ENCODE results near the gene WNK2.

Gene WNK2

DNA sequence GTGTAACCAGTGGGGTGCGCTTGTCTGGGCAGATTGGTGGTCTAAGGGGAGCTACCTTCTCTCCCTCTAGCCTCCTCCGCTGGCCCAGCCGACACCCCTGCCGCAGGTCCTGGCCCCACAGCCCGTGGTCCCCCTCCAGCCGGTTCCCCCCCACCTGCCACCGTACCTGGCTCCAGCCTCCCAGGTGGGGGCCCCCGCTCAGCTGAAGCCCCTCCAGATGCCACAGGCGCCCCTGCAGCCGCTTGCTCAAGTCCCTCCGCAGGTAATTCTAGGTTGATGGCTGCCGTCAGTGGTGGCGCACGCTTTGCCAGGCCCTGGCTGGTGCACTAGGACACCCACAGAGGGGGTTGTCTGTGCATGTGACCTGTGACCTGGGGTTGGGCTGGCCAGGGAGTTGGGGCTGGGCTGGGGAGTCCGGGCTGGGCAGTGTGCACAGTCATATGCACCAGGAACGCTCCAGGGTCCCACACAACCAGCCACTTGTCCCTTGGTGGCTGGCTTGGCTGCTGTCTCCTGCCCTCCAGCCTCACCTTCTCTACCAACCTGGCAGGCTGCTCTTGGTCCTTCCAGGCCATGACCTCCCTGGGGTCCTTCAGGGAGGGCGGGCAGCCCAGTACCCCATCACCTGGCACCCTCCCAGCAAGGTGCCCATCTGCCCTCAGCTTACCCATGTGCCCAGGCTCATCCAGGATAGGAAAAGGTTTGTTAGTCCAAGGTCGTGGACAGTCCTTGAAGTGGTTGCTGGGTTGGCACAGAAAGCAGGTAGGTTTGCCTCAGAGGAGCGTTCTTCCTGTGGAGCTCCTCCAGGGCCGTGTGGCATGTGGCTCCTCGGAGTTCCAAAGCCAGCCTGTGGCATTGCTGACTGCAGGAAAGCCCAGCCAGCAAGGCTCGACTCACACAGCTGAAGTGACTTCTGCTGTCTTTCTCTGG is 73.2 kb downstream of the WNK2 start:
- no peak for DNase-seq

DNA sequence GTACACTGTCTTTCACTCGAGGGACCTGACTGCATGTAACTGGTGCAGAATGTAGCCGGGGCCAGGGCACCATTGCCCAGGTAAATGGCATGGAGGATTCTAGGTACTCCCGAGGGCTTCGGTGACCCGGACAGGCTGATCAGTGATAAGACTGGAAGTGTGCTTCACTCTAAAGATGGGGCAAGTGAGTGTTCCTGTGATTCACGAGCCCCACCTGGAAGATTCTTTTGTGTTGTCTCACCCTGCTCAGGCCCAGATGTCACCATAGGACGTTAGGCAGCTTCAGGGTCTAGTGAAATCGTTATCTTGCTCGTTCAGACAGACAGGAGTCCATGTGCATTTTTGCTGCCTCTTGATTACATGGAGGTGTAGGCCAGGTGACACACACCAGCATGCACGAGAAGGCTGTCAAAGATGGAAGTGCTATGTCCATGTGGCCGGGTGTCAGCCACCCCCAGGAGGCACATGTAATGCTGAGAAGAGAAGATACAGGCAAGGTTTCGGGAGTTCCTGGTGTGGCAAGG is 73.9 kb downstream of the WNK2 start:
- no peak for DNase-seq

GRCh38 chr9:93258419-93258817 is 74.5 kb downstream of the WNK2 start:
- no peak for DNase-seq

DNA sequence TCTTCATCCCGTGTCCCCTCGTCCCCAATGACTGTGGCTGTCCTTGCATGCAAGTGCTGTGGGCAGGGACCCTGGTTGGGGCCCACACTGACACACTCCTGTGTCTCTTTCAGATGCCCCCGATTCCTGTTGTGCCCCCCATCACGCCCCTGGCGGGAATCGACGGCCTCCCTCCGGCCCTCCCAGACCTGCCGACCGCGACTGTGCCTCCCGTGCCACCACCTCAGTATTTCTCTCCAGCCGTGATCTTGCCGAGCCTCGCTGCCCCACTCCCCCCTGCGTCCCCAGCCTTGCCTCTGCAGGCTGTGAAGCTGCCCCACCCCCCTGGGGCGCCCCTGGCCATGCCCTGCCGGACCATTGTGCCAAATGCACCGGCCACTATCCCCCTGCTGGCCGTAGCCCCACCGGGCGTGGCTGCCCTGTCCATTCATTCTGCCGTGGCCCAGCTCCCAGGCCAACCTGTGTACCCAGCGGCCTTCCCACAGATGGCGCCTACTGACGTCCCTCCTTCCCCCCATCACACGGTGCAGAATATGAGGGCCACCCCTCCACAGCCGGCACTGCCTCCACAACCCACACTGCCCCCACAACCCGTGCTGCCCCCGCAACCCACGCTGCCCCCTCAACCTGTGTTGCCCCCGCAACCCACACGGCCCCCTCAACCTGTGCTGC is 75.0 kb downstream of the WNK2 start:
- DNase-seq = no peak

DNA sequence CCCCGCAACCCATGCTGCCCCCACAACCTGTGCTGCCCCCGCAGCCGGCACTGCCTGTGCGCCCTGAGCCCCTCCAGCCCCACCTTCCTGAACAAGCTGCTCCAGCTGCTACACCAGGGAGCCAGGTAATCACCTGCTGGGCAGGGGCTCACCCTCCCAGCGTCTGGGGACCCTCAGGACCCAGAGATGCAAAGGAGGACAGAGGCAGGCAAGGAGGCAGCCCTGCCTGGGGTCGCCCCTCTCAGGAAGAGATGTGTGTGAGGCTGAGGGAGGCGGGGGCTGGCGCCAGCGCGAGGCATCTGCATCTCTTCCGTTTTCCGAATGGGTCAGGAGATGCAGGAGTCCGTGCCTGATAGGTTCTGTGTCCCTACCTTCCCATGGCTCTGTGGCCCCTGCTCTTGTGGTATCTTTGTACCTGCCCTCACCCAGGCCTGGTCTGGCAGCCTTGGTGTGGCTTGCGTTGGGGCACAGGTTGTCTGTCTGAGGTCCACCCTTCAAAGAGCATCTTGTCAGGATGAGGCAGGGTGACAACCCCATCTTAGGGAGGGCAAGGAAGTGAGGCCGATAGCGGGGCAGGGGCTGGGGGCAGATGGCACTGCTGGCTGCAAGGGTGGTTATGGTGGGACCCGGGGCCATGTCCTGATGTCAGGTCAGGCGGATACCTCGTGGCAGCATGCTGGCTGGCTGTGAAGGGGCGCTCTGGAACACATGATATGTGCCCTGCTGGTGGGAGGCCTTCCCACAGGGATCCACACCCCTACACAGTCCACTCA is 75.7 kb downstream of the WNK2 start:
- no peak for DNase-seq

DNA sequence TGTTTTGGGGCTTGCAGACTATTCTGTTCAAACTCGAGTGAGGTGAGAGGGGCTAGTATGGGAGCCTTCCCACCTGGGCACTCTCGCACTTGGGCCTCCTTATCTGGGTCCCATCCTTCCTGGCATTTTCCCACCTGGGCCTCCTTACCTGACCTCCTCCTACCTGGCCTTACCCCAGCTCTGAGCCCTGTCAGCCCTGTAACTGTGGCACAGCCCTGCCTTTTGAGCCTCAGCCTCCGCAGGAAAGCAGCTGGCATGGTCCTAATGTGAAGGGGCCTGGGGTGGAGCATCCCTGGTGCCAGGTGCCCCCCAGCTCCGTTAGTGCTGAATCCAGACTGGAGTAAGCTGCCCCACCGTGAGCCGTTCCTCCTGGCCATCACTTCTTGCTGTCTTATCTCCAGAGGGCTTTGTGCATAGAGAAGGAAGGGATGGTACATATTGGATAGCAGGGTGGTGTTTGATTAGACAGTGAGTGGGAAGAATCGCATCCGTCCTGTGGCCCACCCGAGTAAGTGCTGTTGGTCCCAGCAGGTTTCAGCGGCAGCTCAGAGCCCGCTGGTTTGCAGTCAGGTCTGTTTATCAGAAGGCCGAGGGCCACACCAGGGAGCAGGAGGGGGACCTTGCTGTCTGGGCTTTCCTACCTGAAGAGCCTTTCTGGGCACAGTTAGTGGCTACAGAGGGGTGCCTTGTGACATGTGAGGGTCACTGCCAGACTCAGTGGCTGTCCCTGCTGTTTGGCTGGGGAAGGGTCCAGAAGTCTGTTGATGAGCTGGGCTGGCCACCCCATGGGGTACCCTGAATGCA is 76.5 kb downstream of the WNK2 start:
- no peak for DNase-seq

DNA sequence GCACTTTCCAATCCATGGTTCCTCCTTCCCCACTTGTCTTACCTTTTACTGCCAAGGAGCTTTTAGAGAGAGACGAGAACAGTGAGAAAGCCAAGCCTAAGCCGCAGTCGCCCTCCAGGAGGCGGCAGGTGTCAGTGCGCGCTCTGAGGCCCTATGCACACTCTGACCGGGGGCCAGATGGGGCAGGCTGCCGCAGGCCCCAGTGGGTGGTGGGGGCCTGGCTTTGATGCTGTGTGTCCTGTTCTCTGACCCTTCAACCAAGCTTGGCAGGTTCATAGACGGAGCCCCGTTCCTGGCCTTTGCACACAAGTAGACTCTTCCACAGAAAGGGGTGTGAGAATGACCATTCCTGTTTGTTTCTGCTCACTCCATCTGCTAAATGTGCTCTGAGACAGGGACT is 77.3 kb downstream of the WNK2 start:
- no peak for DNase-seq

DNA sequence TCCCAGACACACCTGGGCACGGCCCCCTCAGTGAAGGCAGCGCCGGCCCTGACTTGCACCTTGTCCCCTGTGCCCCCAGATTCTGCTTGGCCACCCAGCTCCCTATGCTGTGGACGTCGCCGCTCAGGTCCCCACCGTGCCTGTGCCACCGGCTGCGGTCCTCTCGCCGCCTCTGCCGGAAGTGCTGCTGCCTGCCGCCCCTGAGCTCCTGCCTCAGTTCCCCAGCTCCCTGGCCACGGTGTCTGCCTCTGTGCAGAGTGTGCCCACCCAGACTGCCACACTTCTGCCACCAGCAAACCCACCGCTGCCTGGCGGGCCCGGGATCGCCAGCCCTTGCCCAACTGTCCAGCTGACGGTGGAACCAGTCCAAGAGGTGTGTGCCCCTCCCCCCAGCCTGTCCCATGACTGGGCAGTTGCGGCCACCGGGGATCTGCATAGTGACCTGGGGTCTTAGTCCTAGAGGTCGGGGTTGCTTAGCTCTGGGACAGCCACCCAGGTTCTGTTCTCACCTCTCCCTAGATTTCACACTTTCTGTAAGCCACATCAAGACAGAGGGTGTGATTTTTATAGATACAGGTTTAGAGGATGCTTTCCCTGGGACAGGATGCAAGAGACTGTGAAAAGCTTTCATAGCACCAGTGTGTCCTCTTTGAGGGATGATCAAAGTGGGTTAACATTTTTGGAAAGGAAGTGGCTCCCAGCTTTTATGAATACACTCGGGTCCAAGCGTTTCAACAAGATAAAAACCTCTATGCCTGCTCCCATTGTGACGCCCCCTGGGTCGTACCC is 78.0 kb downstream of the WNK2 start:
- DNase-seq = no peak

- no peak for DNase-seq
Measured at GRCh38 chr9:93262537-93263310, 78.8 kb downstream of the WNK2 start.

- DNase-seq = no peak
Measured at GRCh38 chr9:93263334-93264229, 79.6 kb downstream of the WNK2 start.

DNA sequence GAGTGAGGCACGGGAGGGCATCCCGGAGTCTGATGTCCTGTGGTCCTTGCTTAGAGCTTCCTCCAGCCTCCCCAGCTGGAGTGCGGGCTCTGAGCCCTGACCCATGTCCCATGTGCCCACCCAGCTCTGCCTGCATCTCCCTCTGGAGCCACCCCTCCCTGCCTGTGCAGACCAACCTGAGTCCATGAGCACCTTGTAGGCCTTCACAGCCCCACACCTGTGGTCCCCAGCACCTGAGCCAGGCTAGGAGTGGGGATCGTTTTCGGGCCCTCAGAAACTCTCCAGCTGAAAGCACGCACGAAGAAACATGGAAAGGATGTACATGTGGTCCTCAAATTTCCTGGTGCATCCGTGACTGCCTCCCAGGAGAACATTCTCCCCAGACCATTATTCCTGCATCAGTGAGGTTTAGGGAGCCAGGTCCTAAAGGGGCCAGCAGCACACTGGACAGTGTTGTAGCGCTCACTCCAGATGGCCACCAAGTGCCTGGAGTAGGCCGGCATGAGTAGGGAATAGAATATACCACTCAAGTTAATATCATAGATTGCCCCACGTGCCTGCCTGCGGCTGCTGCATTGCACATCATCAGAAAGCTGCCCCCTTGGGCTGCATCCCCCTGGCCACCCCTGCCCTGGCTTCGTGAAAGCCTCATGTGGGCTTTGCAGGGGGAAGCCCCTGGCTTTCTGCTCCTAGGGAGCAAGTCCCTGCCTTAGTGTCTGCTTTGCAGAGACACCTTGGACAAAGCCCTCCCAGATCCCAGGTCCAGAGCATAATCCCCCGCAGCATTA is 80.6 kb downstream of the WNK2 start:
- no peak for DNase-seq

DNA sequence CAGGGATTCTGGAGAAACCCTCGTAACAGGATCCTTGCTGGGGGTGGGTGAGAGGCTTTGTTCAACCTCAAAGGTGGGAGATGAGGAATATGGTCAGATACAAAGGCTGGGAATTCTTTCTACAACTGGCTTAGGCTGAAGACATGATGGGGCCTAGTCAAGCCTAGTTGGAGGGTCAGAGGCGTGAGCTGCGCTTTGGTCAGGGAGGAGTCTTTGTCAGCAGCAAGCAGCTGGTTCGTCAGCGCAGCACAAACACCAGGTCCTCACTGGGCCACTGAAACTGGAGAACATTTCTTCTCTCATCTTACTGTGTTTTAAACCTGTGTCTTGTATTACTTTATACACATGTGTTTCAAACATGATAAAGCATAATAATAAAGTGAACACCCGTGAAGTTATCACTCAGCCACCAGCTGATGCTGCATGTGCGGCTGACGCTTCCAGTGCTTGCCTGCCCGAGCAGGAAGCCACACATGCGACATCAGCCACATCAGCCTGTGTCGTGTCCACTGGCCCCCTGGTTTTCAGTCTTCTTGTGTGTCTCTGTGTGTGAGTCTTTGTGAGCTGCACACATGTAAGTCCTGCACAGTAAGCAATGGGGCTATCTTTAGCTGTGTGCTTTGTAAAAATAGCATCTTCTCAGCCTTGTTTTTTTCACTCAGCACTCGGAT is 81.5 kb downstream of the WNK2 start:
- DNase-seq = no peak

DNA sequence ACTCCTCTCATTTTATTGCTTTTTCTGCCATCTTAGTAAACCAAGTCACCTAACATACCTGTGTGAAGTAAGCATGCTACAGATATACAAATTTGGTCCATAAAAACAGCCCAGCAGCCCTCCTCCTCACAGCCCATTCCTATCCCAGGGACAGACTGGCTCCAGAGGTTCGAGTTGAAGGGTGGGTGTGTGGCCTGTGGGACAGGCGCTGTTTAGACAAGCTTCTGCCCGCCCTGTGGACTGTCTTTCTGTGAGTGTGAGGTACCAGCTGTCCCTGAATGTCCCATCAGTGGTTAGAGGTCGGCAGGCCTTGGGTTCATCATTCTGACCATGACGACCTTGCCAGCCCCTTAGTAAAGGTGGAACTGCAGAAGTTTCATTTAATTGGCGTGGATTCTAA is 82.0 kb downstream of the WNK2 start:
- DNase-seq = no peak

- no peak for DNase-seq
Measured at GRCh38 chr9:93266521-93267001, 82.6 kb downstream of the WNK2 start.

- no peak for DNase-seq
Measured at GRCh38 chr9:93267091-93267541, 83.2 kb downstream of the WNK2 start.

DNA sequence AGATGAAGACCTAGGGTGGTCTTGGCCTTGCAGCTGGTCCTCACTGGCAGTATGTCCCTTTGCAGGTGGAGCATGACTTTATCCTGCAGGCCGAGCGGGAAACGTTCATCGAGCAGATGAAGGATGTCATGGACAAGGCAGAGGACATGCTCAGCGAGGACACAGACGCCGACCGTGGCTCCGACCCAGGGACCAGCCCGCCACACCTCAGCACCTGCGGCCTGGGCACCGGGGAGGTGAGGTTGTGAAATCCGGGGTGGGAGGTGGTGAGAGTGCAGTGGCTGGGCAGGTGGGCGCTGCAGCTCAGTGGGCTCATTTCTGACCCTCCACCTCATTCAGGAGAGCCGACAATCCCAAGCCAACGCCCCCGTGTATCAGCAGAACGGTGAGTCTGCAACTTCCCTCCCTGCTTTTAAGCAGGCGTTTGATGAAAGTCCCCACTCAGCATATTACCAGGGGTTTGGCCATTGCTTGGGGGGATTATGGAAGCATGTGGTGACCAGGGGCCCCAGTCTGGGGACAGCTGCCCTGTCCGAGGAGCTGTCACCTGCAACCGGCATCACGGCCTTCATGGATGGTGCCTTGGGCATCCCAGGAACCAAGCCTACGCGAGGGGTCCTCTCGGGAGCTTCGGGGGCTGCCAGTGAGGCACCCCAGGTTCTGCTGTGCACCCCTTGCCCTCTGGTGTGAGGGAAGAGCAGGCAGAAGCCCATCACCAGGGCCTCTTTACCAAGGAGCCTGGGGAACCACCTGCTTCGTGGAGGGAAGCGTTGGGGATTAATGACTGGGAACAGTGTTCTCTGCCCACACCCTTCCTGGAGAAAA is 84.0 kb downstream of the WNK2 start:
- DNase-seq = no peak

Data from inflammatory macrophage treated with lipopolysaccharide for 4 hours (primary cell).